Measurements from ENCODE around the gene HDAC4. TPM values are rescaled to one million over a fixed set of nuclear protein-coding genes. Genes with fewer than 3 reads are reported as not detected.

The HDAC4 gene
- polyA plus RNA-seq, 2 of the 4 experiments (the other 2 are of a cell fraction), result 8.6 to 10.4 TPM

DNA sequence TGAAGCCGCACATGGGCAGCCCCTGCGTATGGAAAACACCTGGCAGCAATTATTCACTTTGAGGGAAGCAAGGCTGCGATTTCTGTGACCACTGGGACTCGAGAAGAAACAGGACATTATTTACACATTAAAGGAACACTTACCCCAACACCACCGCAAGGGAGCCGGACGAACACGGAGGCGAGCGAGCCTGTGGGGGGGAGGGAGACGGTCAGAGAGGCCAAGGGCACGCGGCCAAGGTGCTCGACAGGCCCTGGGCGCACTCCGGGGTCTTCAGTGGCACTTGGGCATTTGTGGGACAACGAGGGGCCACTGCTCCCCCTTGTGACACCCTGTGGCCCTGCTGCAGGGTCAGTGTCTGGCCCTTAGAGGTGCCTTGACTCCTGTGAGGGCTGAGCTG, 306.0 kb downstream of the HDAC4 start:
- no peak for DNase-seq (ENCODE audit: low read depth in 1 of 2, low spot score in 1 of 2)
- ChIA-PET POLR2A (no interaction called here), CTCF (interaction anchor here (0.8 to 8.6 kb wide), 4 partner anchors 8 to 12 kb away, joined by 3 to 49 read pairs (median 4); no protein-coding TSS in a partner anchor)
- no peak for TF ChIP-seq ZC3H11A (IDR thresholded peaks at IDR 0.05)
- no peak for TF ChIP-seq ZFP36 (IDR thresholded peaks at IDR 0.05; ENCODE audit: borderline replicate concordance, partially characterized antibody)
- no peak for TF ChIP-seq ESRRA (IDR thresholded peaks at IDR 0.05; ENCODE audit: borderline replicate concordance, low read length)
- TF ChIP-seq BHLHE40 (IDR thresholded peaks at IDR 0.05; ENCODE audit: low read depth, low read length), result no peak
- TF ChIP-seq SREBF2 (IDR thresholded peaks at IDR 0.05), result no peak
- TF ChIP-seq, protein P1, sequence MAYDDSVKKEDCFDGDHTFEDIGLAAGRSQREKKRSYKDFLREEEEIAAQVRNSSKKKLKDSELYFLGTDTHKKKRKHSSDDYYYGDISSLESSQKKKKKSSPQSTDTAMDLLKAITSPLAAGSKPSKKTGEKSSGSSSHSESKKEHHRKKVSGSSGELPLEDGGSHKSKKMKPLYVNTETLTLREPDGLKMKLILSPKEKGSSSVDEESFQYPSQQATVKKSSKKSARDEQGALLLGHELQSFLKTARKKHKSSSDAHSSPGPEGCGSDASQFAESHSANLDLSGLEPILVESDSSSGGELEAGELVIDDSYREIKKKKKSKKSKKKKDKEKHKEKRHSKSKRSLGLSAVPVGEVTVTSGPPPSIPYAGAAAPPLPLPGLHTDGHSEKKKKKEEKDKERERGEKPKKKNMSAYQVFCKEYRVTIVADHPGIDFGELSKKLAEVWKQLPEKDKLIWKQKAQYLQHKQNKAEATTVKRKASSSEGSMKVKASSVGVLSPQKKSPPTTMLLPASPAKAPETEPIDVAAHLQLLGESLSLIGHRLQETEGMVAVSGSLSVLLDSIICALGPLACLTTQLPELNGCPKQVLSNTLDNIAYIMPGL (CRISPR knock-in tag; IDR thresholded peaks at IDR 0.05; ENCODE audit: borderline replicate concordance), result no peak
- TF ChIP-seq HEYL (CRISPR knock-in tag; IDR thresholded peaks at IDR 0.05), result no peak
- no peak for TF ChIP-seq MAZ (IDR thresholded peaks at IDR 0.05; ENCODE audit: borderline replicate concordance, low read depth, low read length)
- no peak for TF ChIP-seq RFX5 (IDR thresholded peaks at IDR 0.05)
- TF ChIP-seq RARB (CRISPR knock-in tag; IDR thresholded peaks at IDR 0.05), result no peak
- TF ChIP-seq NFE2L2 (conservative IDR thresholded peaks at IDR 0.05; ENCODE audit: low read length), result no peak
- TF ChIP-seq FOXS1 (CRISPR knock-in tag; IDR thresholded peaks at IDR 0.05), result no peak
- no peak for TF ChIP-seq RNF2 (IDR thresholded peaks at IDR 0.05; ENCODE audit: borderline replicate concordance, low read depth)
- no peak for TF ChIP-seq TFCP2L1 (CRISPR knock-in tag; IDR thresholded peaks at IDR 0.05)
- TF ChIP-seq, protein P2, sequence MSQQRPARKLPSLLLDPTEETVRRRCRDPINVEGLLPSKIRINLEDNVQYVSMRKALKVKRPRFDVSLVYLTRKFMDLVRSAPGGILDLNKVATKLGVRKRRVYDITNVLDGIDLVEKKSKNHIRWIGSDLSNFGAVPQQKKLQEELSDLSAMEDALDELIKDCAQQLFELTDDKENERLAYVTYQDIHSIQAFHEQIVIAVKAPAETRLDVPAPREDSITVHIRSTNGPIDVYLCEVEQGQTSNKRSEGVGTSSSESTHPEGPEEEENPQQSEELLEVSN (IDR thresholded peaks at IDR 0.05; ENCODE audit: borderline replicate concordance, low read depth), result no peak
- TF ChIP-seq RCOR1 (IDR thresholded peaks at IDR 0.05; ENCODE audit: low read depth, low read length), result no peak
- no peak for TF ChIP-seq MAFK (IDR thresholded peaks at IDR 0.05; ENCODE audit: partially characterized antibody)
- no peak for TF ChIP-seq KDM5A (IDR thresholded peaks at IDR 0.05)
- TF ChIP-seq CEBPB (IDR thresholded peaks at IDR 0.05), result no peak
- Histone ChIP-seq H3K4me3 (no peak overlapping the region), H3K27ac (no peak overlapping the region), H3K4me2 (no peak overlapping the region), H3K9me3 (no peaks in the 10 kb centered on the region), H3K4me1 (no peaks in the 10 kb centered on the region)
- no peak for ATAC-seq
- FAIRE-seq, result no peak
- WGBS (ENCODE audit: missing lambda C conversion rate), result 93% methylated on average over 17 of the region's 17 CpGs

DNA sequence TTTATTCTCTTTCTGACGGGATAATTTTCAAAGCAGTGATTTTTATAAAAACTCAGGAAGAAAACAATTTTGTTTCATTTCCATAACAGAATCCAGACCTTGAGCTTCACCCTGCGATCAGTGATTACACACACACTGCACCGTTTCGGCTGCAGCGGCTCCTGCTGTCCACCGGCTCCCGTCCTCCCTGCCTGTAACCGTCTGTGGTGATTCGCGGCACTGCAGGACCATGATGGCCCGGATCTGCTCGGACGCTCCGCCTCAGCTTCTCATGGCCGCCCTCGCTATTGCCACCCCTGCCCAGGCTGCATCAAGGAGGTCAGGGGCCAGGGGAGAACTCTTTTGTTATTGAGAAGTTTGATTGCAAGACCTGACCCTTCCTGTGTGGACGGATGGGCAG, 306.9 kb downstream of the HDAC4 start:
- H3K4me2 ChIP-seq, result no peak overlapping the region
- 91% methylated on average over 16 of the region's 17 CpGs for WGBS (ENCODE audit: missing lambda C conversion rate)
- no peak for DNase-seq (ENCODE audit: low read depth in 1 of 2, low spot score in 1 of 2)
- no peak for TF ChIP-seq RCOR1 (IDR thresholded peaks at IDR 0.05; ENCODE audit: low read depth, low read length)
- no peak for TF ChIP-seq JUN (IDR thresholded peaks at IDR 0.05)
- TF ChIP-seq KDM5A (IDR thresholded peaks at IDR 0.05), result no peak
- no peak for TF ChIP-seq KDM1A (IDR thresholded peaks at IDR 0.05; ENCODE audit: low read depth)
- TF ChIP-seq ZSCAN20 (CRISPR knock-in tag; IDR thresholded peaks at IDR 0.05), result no peak
- no peak for TF ChIP-seq RNF2 (IDR thresholded peaks at IDR 0.05; ENCODE audit: borderline replicate concordance, low read depth)
- TF ChIP-seq FOXS1 (CRISPR knock-in tag; IDR thresholded peaks at IDR 0.05), result no peak
- no peak for TF ChIP-seq RARB (CRISPR knock-in tag; IDR thresholded peaks at IDR 0.05)
- no peak for TF ChIP-seq CHD4 (IDR thresholded peaks at IDR 0.05; ENCODE audit: borderline replicate concordance)
- TF ChIP-seq CBX2 (IDR thresholded peaks at IDR 0.05; ENCODE audit: borderline replicate concordance, low read depth), result no peak
- TF ChIP-seq PHF8 (IDR thresholded peaks at IDR 0.05; ENCODE audit: borderline replicate concordance, low read depth), result no peak
- TF ChIP-seq, protein P3, sequence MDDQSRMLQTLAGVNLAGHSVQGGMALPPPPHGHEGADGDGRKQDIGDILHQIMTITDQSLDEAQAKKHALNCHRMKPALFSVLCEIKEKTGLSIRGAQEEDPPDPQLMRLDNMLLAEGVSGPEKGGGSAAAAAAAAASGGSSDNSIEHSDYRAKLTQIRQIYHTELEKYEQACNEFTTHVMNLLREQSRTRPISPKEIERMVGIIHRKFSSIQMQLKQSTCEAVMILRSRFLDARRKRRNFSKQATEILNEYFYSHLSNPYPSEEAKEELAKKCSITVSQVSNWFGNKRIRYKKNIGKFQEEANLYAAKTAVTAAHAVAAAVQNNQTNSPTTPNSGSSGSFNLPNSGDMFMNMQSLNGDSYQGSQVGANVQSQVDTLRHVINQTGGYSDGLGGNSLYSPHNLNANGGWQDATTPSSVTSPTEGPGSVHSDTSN (IDR thresholded peaks at IDR 0.05), result no peak
- no peak for TF ChIP-seq MYC (IDR thresholded peaks at IDR 0.05; ENCODE audit: borderline replicate concordance, low read length)
- TF ChIP-seq, protein P4, sequence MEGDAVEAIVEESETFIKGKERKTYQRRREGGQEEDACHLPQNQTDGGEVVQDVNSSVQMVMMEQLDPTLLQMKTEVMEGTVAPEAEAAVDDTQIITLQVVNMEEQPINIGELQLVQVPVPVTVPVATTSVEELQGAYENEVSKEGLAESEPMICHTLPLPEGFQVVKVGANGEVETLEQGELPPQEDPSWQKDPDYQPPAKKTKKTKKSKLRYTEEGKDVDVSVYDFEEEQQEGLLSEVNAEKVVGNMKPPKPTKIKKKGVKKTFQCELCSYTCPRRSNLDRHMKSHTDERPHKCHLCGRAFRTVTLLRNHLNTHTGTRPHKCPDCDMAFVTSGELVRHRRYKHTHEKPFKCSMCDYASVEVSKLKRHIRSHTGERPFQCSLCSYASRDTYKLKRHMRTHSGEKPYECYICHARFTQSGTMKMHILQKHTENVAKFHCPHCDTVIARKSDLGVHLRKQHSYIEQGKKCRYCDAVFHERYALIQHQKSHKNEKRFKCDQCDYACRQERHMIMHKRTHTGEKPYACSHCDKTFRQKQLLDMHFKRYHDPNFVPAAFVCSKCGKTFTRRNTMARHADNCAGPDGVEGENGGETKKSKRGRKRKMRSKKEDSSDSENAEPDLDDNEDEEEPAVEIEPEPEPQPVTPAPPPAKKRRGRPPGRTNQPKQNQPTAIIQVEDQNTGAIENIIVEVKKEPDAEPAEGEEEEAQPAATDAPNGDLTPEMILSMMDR (IDR thresholded peaks at IDR 0.05), result no peak
- TF ChIP-seq ZC3H11A (IDR thresholded peaks at IDR 0.05), result no peak
- no peak for TF ChIP-seq POLR2A (IDR thresholded peaks at IDR 0.05; ENCODE audit: low read length)
- ChIA-PET POLR2A (no interaction called here), CTCF (interaction anchor here (0.6 to 8.6 kb wide), 4 partner anchors 9 to 727 kb away, joined by 3 to 49 read pairs (median 6); no protein-coding TSS in a partner anchor)
- no peak overlapping the region for H3K4me3 ChIP-seq
- no peaks in the 10 kb centered on the region for H3K9me3 ChIP-seq
- ATAC-seq, result peak in 1 of 2 experiments; percentile 26; a peak in 1 of 6 replicates
- H3K4me1 ChIP-seq, result no peaks in the 10 kb centered on the region
- H3K27ac ChIP-seq, result no peak overlapping the region
- no peak for FAIRE-seq

Data from A549 (cell line).